MCF 10A (cell line): ENCODE data around the gene CACNG6. TPM values are rescaled to one million over a fixed set of nuclear protein-coding genes. Genes with fewer than 3 reads are reported as not detected.
"Not testable (repeated sequence)": the region's sequence is repeated elsewhere in the genome, so short reads cannot be mapped to it uniquely, and the experiment has no call there.

Experiments
- BruUV-seq: library from RNA; stranded (reverse); fragments of 400-500 nt; replicated peaks from 2 replicates; lab custom pipeline; 2021; lab: Mats Ljungman, UMichigan
- CTCF ChIA-PET: fragments of 300-600 bp; sonication (Branson Sonifier 250); formaldehyde crosslinking; extraction: SDS; loops from one replicate; lab custom pipeline; 2021; ENCODE audit warnings: antibody characterized with exemption, inconsistent platforms; lab: Yijun Ruan, JAX
- POLR2A ChIA-PET: fragments of 300-600, 350-650 bp; sonication (Branson Sonifier 250); formaldehyde crosslinking; extraction: SDS; loops from one replicate; lab custom pipeline; 2020; ENCODE audit warnings: antibody characterized with exemption, inconsistent platforms; lab: Yijun Ruan, JAX
- DNase-seq: peaks from one replicate; pipeline ENCODE4 v3.0.0-alpha.2; 2018; ENCODE audit not compliant: unreplicated experiment
- H3K27ac Mint-ChIP-seq: one replicate; pipeline ENCODE4 v1.8.0; 2022; ENCODE audit warnings: mild to moderate bottlenecking, low read depth, mixed read lengths; ENCODE audit not compliant: unreplicated experiment
- H3K27me3 Mint-ChIP-seq: one replicate; pipeline ENCODE4 v1.8.0; 2022; ENCODE audit warnings: mixed read lengths; ENCODE audit not compliant: insufficient read depth, unreplicated experiment
- H3K36me3 Mint-ChIP-seq: one replicate; pipeline ENCODE4 v1.8.0; 2022; ENCODE audit warnings: mild to moderate bottlenecking, moderate library complexity, mixed read lengths; ENCODE audit not compliant: insufficient read depth, unreplicated experiment
- H3K4me1 Mint-ChIP-seq: one replicate; pipeline ENCODE4 v1.8.0; 2022; ENCODE audit warnings: mixed read lengths; ENCODE audit not compliant: insufficient read depth, unreplicated experiment
- H3K4me3 Mint-ChIP-seq: one replicate; pipeline ENCODE4 v1.8.0; 2022; ENCODE audit warnings: mild to moderate bottlenecking, moderate library complexity, mixed read lengths; ENCODE audit not compliant: unreplicated experiment
- H3K9me3 Mint-ChIP-seq: one replicate; pipeline ENCODE4 v1.8.0; 2022; ENCODE audit warnings: mixed read lengths; ENCODE audit not compliant: unreplicated experiment
- intact Hi-C: fragments of 100-400 bp; cut with micrococcal nuclease; formaldehyde crosslinking; loops from 2 replicates; pipeline ENCODE4 v1.14.1; 2022
- total RNA-seq: library from RNA; stranded (reverse); gene quantifications from 2 replicates; pipeline ENCODE4 v1.2.3, GENCODE V29; 2022
- TF ChIP-seq, protein P1 (sequence below): fragments of 200-600 bp; IDR thresholded peaks from one replicate; pipeline ENCODE4 v1.8.0; 2022; ENCODE audit warnings: antibody characterized with exemption, mild to moderate bottlenecking; ENCODE audit not compliant: unreplicated experiment

The CACNG6 gene
- total RNA-seq, 1 experiment from 2014 or later, result not detected

DNA sequence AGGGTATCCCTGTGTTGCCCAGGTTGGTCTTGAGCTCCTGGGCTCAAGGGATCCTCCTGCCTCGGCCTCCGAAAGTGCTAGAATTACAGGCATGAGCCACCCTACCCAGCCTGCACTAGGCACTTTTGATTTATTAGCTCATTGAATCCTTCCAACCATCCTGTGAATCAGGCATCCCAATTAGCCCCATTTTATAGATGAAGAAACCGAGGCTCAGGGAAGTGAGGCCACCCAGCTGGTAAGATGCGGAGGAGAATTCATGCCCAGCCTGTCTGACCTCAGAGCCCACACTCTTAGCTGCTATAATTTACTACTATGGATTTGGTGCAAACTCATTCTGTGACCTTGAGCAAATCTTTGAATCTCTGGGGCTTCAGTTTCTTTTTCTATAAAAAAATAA, 46.5 kb upstream of the CACNG6 start:
- ChIA-PET POLR2A (interaction anchor here (1.0 kb wide), 1 partner anchor 11 kb away, joined by 3 read pairs; no protein-coding TSS in a partner anchor), CTCF (interaction anchor here (0.7 to 0.8 kb wide), 2 partner anchors 38 to 476 kb away, joined by 3 read pairs; no protein-coding TSS in a partner anchor)
- Mint-ChIP-seq H3K27ac (no peak overlapping the region), H3K36me3 (no peaks in the 10 kb centered on the region), H3K9me3 (peaks cover 9% of the 10 kb centered on the region), H3K4me3 (no peak overlapping the region), H3K4me1 (no peaks in the 10 kb centered on the region), H3K27me3 (no peaks in the 10 kb centered on the region)
- no peak for DNase-seq
- intact Hi-C loops, result no loop called here
- BruUV-seq, result no TSS peak
- TF ChIP-seq, protein P1, sequence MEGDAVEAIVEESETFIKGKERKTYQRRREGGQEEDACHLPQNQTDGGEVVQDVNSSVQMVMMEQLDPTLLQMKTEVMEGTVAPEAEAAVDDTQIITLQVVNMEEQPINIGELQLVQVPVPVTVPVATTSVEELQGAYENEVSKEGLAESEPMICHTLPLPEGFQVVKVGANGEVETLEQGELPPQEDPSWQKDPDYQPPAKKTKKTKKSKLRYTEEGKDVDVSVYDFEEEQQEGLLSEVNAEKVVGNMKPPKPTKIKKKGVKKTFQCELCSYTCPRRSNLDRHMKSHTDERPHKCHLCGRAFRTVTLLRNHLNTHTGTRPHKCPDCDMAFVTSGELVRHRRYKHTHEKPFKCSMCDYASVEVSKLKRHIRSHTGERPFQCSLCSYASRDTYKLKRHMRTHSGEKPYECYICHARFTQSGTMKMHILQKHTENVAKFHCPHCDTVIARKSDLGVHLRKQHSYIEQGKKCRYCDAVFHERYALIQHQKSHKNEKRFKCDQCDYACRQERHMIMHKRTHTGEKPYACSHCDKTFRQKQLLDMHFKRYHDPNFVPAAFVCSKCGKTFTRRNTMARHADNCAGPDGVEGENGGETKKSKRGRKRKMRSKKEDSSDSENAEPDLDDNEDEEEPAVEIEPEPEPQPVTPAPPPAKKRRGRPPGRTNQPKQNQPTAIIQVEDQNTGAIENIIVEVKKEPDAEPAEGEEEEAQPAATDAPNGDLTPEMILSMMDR, result no peak

DNA sequence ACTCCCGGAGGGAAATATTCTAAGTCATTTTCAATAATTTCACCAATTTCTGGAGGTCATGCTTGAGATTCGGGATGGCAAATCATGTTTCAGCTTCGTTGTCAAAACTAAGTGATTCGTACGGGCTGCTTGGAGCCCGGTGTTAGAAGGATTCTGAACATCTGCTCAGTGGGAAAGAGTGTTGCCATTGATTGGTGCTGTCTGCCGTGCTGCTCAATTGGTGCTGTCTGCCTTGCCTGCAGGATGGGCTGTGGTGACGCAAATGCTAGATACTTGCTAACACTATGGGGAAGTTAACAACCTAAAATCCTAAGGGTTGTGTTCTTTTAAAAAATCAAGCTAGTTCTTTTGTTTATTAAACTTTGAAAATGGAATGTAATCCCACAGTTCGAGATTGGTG, 46.0 kb upstream of the CACNG6 start:
- ChIA-PET CTCF (interaction anchor here (1.1 kb wide), 1 partner anchor 78 kb away, joined by 3 read pairs; no protein-coding TSS in a partner anchor), POLR2A (no interaction called here)
- no peaks in the 10 kb centered on the region for H3K36me3 Mint-ChIP-seq
- H3K27me3 Mint-ChIP-seq, result no peaks in the 10 kb centered on the region
- H3K4me1 Mint-ChIP-seq, result no peaks in the 10 kb centered on the region
- H3K27ac Mint-ChIP-seq, result no peak overlapping the region
- intact Hi-C loops, result no loop called here
- no peak overlapping the region for H3K4me3 Mint-ChIP-seq
- peak; percentile 5 for DNase-seq
- TF ChIP-seq, protein P1, result no peak
- peaks cover 9% of the 10 kb centered on the region for H3K9me3 Mint-ChIP-seq
- BruUV-seq, result no TSS peak

DNA sequence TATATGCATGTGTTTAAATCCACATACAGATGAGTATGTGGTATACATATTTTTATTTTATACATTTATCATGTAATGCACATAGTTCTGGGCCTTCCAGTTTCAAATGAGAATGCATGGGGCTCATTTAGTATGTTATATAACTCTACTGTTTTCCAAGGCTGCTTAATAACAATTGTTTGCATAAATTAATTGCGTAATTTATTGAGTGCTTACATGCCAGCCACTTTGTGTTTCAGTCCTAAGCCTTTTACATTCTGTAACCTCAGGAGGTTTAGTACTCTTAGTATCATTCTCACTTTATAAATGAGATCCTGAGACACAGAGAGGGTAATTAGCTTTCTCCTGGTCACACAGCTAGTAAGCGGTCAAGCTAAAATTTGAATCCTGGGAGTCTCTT, 45.4 kb upstream of the CACNG6 start:
- H3K27ac Mint-ChIP-seq, result no peak overlapping the region
- no peaks in the 10 kb centered on the region for H3K4me1 Mint-ChIP-seq
- H3K27me3 Mint-ChIP-seq, result no peaks in the 10 kb centered on the region
- intact Hi-C loops, result no loop called here
- CTCF ChIA-PET, result interaction anchor here (0.6 to 1.1 kb wide), 2 partner anchors 20 to 78 kb away, joined by 3 to 4 read pairs; no protein-coding TSS in a partner anchor
- POLR2A ChIA-PET, result no interaction called here
- no TSS peak for BruUV-seq
- no peak overlapping the region for H3K4me3 Mint-ChIP-seq
- TF ChIP-seq, protein P1, result no peak
- no peak for DNase-seq
- peaks cover 9% of the 10 kb centered on the region for H3K9me3 Mint-ChIP-seq
- H3K36me3 Mint-ChIP-seq, result no peaks in the 10 kb centered on the region

DNA sequence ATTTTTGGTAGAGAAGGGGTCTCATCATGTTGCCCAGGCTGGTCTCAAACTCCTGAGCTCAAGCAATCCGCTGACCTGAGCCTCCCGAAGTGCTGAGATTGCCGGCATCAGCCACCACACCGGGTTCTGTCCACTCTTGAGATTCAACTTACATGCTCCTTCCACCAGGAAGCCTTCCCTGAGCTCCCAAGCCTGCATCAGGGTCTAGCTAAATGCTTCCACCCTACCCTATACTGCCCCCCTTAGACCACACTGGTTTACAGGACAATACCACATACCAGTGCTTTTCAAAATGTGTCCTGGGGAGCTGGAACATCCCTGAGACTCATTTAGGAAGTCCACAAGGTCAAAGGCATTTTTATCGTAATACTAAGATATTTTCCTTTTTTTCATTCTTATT, 43.8 kb upstream of the CACNG6 start:
- H3K27ac Mint-ChIP-seq, result no peak overlapping the region

DNA sequence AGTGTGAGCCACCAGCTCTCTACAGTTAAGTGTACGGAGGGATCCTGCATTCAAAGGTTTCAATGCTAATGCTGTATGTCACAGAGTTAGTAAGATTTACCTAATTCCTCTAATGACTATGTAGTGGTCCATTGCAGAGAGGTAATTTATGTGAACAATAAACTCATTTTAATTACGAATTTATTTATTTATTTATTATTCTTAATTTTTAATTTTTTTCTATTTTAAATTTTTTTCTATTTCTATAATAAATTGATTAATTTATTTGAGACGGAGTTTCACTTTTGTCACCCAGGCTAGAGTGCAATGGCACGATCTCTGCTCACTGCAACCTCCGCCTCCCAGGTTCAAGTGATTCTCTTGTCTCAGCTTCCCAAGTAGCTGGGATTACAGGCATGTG, 42.8 kb upstream of the CACNG6 start:
- BruUV-seq, H3K27ac Mint-ChIP-seq, intact Hi-C loops, H3K27me3 Mint-ChIP-seq, H3K4me1 Mint-ChIP-seq, DNase-seq, H3K4me3 Mint-ChIP-seq, H3K9me3 Mint-ChIP-seq, H3K36me3 Mint-ChIP-seq, POLR2A ChIA-PET: not testable (repeated sequence)
- CTCF ChIA-PET, result interaction anchor here (0.8 to 1.2 kb wide), 2 partner anchors 13 to 74 kb away, joined by 5 read pairs; no protein-coding TSS in a partner anchor

More for the DNA sequence above, 43.8 kb upstream of the CACNG6 start:
- Mint-ChIP-seq H3K9me3 (peaks cover 6% of the 10 kb centered on the region), H3K27me3 (no peaks in the 10 kb centered on the region), H3K4me1 (no peaks in the 10 kb centered on the region), H3K4me3 (no peak overlapping the region), H3K36me3 (no peaks in the 10 kb centered on the region)
- intact Hi-C loops, result no loop called here
- no TSS peak for BruUV-seq
- ChIA-PET CTCF (interaction anchor here (0.5 to 0.8 kb wide), 3 partner anchors 75 to 1142 kb away, joined by 3 to 5 read pairs (median 3); no protein-coding TSS in a partner anchor), POLR2A (no interaction called here)
- TF ChIP-seq, protein P1, result no peak
- DNase-seq, result peak; percentile 16
